Upper lobe of left lung (tissue), 6 donors: ENCODE results near the gene EHD2. TPM values are rescaled to one million over a fixed set of nuclear protein-coding genes. Genes with fewer than 3 reads are reported as not detected.

Experiments used
- ATAC-seq, 2 donors: fragments of 200-7000 bp; cut with Tn5 transposase; one replicate each; pipeline ENCODE4 v1.9.1; 2022; ENCODE audit warnings: mild to moderate bottlenecking in 2 of 2, moderate library complexity in 2 of 2; ENCODE audit not compliant: low FRiP score in 2 of 2
- DNase-seq, 2 donors: peaks; one replicate each; pipeline ENCODE4 v3.0.0-alpha.2; 2019 to 2020
- H3K27ac ChIP-seq, 4 donors: fragments of 200-600 bp; sonication (generic); one replicate each; pipeline ENCODE4 v1.5.1; 2016 to 2019
- H3K27me3 ChIP-seq, 4 donors: fragments of 200-600 bp; sonication (generic); one replicate each; pipeline ENCODE4 v1.5.1; 2017 to 2019
- H3K36me3 ChIP-seq, 4 donors: fragments of 200-600 bp; sonication (generic); one replicate each; pipeline ENCODE4 v1.5.1; 2016 to 2019
- H3K4me1 ChIP-seq, 4 donors: fragments of 200-600 bp; sonication (generic); one replicate each; pipeline ENCODE4 v1.5.1; 2018 to 2019
- H3K4me3 ChIP-seq, 4 donors: fragments of 200-600 bp; sonication (generic); one replicate each; pipeline ENCODE4 v1.5.1; 2017 to 2019; ENCODE audit warnings: mild to moderate bottlenecking in 2 of 4, moderate library complexity in 1 of 4
- H3K9me3 ChIP-seq, 4 donors: fragments of 200-600 bp; sonication (generic); one replicate each; pipeline ENCODE4 v1.5.1; 2018 to 2019
- CTCF ChIP-seq, 6 experiments: fragments of 450-650 bp in 4 of 6; fragments of 200-600 bp in 2 of 6; sonication (generic) in 2 of 6; IDR thresholded peaks; one replicate each; pipeline ENCODE4 v1.5.1; 2016 to 2019; ENCODE audit warnings: antibody characterized with exemption in 6 of 6
- EP300 ChIP-seq, 4 donors: sonication (generic); formaldehyde crosslinking; IDR thresholded peaks; one replicate each; pipeline ENCODE4 v1.5.1; 2017; ENCODE audit warnings: antibody characterized with exemption in 4 of 4, control low read depth in 2 of 4
- POLR2A ChIP-seq, 4 donors: fragments of 450-650 bp; IDR thresholded peaks; one replicate each; pipeline ENCODE4 v1.5.1; 2016 to 2017; ENCODE audit warnings: antibody characterized with exemption in 4 of 4, mild to moderate bottlenecking in 2 of 4
- POLR2AphosphoS5 ChIP-seq, 2 donors: sonication (generic); formaldehyde crosslinking; IDR thresholded peaks; one replicate each; pipeline ENCODE4 v1.5.1; 2017; ENCODE audit warnings: antibody characterized with exemption in 2 of 2
- WGBS, 2 donors: methylation state at CpG; one replicate each; pipeline ENCODE4 v1.1.5; 2017 to 2018; 5-methylcytosine and 5-hydroxymethylcytosine counted together
- total RNA-seq, 6 donors: library from RNA; depleted of rRNA in 4 of 6; stranded (reverse); fragments of >200 nt in 4 of 6; gene quantifications; one replicate each; pipeline versions ENCODE4 v1.1.0 to v1.2.1, GENCODE V29; 2016 to 2021
- donor health status: DM: no; HTN: no; CAD: no; lungs with moderate emphysema.
- donor health status: DM: no; HTN: yes; CAD: no; lungs with severe emphysema.

EHD2 gene
- total RNA-seq, 6 donors from 2014 or later: 80.7 to 426 (median 181) TPM

- H3K9me3 ChIP-seq: no peaks in the 10 kb centered on the region
- ATAC-seq (no peak), DNase-seq (peak in 1 of 2 donors; percentile 72)
- H3K36me3 ChIP-seq: peaks cover 19 to 58% (median 38%) of the 10 kb centered on the region in 4 donors
- WGBS, 2 donors: 94 to 96% methylated on average over 7 to 19 of the region's 23 CpGs
- no peak overlapping the region for H3K4me3 ChIP-seq
- TF ChIP-seq POLR2A (IDR thresholded peaks at IDR 0.05) (no peak), CTCF (IDR thresholded peaks at IDR 0.05) (no peak), EP300 (IDR thresholded peaks at IDR 0.05) (no peak), POLR2AphosphoS5 (IDR thresholded peaks at IDR 0.05) (no peak)
- H3K27ac ChIP-seq: no peak overlapping the region
- no peaks in the 10 kb centered on the region for H3K27me3 ChIP-seq
- H3K4me1 ChIP-seq: no peaks in the 10 kb centered on the region
Measured at GRCh38 chr19:47681936-47682335, 31.3 kb upstream of the EHD2 start.

- Histone ChIP-seq H3K27me3 (no peaks in the 10 kb centered on the region), H3K4me1 (no peaks in the 10 kb centered on the region), H3K9me3 (no peaks in the 10 kb centered on the region), H3K36me3 (peaks cover 15 to 55% (median 33%) of the 10 kb centered on the region in 4 donors), H3K4me3 (no peak overlapping the region), H3K27ac (no peak overlapping the region)
- ATAC-seq (no peak), DNase-seq (no peak)
- TF ChIP-seq EP300 (IDR thresholded peaks at IDR 0.05) (no peak), CTCF (IDR thresholded peaks at IDR 0.05) (no peak), POLR2A (IDR thresholded peaks at IDR 0.05) (no peak)
- 86% methylated on average over 6 of the region's 6 CpGs for WGBS, 2 donors
Measured at GRCh38 chr19:47682939-47683338, 30.3 kb upstream of the EHD2 start.

GRCh38 chr19:47686679-47687450 lies 26.4 kb upstream of the EHD2 start:
- TF ChIP-seq EP300 (IDR thresholded peaks at IDR 0.05): no peak
- TF ChIP-seq POLR2A (IDR thresholded peaks at IDR 0.05): no peak
- TF ChIP-seq CTCF (IDR thresholded peaks at IDR 0.05): no peak
- ATAC-seq: no peak
- Histone ChIP-seq H3K9me3 (no peaks in the 10 kb centered on the region), H3K27me3 (no peaks in the 10 kb centered on the region), H3K4me3 (no peak overlapping the region), H3K27ac (no peak overlapping the region), H3K4me1 (no peaks in the 10 kb centered on the region), H3K36me3 (peaks cover 0 to 37% (median 6%) of the 10 kb centered on the region in 4 donors)
- WGBS, 2 donors: 90 to 93% methylated on average over 7 of the region's 7 CpGs
- no peak for DNase-seq

GRCh38 chr19:47687906-47688305 lies 25.3 kb upstream of the EHD2 start:
- 78 to 85% methylated on average over 7 of the region's 7 CpGs for WGBS, 2 donors
- ATAC-seq: no peak
- Histone ChIP-seq H3K9me3 (no peaks in the 10 kb centered on the region), H3K4me3 (no peak overlapping the region), H3K27ac (no peak overlapping the region), H3K36me3 (peaks cover 0 to 40% (median 9%) of the 10 kb centered on the region in 4 donors), H3K4me1 (no peaks in the 10 kb centered on the region), H3K27me3 (no peaks in the 10 kb centered on the region)
- no peak for DNase-seq
- TF ChIP-seq EP300 (IDR thresholded peaks at IDR 0.05) (no peak), POLR2AphosphoS5 (IDR thresholded peaks at IDR 0.05) (no peak), POLR2A (IDR thresholded peaks at IDR 0.05) (no peak), CTCF (IDR thresholded peaks at IDR 0.05) (no peak)

GRCh38 chr19:47691090-47691489 lies 22.1 kb upstream of the EHD2 start:
- WGBS, 2 donors: 86 to 97% methylated on average over 5 of the region's 5 CpGs
- H3K36me3 ChIP-seq: peaks cover 0 to 40% (median 20%) of the 10 kb centered on the region in 4 donors
- no peaks in the 10 kb centered on the region for H3K27me3 ChIP-seq
- TF ChIP-seq POLR2A (IDR thresholded peaks at IDR 0.05): no peak
- no peak for TF ChIP-seq EP300 (IDR thresholded peaks at IDR 0.05)
- TF ChIP-seq CTCF (IDR thresholded peaks at IDR 0.05): no peak
- no peak for TF ChIP-seq POLR2AphosphoS5 (IDR thresholded peaks at IDR 0.05)
- no peak overlapping the region for H3K4me3 ChIP-seq
- no peak overlapping the region for H3K27ac ChIP-seq
- ATAC-seq: no peak
- H3K9me3 ChIP-seq: no peaks in the 10 kb centered on the region
- no peak for DNase-seq
- no peaks in the 10 kb centered on the region for H3K4me1 ChIP-seq
